Measurements from ENCODE around the gene ZNF232. TPM values are rescaled to one million over a fixed set of nuclear protein-coding genes. Genes with fewer than 3 reads are reported as not detected.

The ZNF232 gene
- total RNA-seq, 1 experiment from 2014 or later, result 10.3 TPM

DNA sequence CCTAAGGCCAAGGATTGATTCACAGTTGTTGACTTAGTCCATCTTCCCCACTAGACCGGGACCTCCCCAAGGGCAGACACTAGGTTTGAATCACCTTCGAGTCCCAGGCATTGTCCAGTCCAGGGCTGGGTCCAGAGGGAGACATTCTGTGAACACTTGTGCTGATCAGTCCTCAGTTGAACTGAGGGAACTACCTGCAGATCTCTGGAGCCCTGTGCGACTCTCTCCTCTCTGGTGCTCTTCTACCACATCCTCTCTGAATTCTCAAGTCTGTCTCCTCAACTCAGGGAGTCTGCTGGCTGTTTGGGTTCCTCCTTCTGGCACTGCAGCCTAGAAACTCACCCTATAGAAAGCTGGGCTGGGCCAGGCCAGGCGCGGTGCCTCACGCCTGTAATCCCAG is 10.8 kb downstream of the ZNF232 start:
- DNase-seq, result no peak
- BruUV-seq (replicated peaks), result no TSS peak
- CTCF ChIA-PET, result no interaction called here

DNA sequence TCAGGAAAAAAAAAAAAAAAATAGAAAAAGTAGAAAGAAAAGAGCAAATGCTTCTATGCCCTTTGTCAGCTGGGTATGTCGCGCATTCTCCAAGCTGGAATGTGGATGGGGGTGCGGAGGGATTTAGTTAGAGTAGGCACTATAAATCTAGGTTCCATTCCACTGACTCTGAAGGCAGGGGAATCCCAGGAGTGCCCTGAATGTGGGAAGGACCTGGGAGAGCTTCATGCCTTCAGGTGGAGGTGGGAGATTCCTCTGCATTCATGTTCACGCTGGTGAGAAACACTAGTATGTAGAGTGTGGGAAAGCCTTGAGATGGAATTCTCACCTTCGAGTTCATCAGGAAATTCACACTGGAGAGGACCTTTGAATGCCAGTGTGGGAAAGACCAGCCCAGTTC is 12.4 kb downstream of the ZNF232 start:
- H3F3A ChIP-seq (ENCODE audit: insufficient read depth, low read depth), result 0 out of 2 replicates have a peak, but pooled peaks cover 4% of the 10 kb centered on the region
- no peaks in the 10 kb centered on the region for H3K79me2 ChIP-seq (ENCODE audit: low read depth)
- no peaks in the 10 kb centered on the region for H4K20me1 ChIP-seq (ENCODE audit: insufficient read depth)
- H3K4me2 ChIP-seq, result no peak overlapping the region
- H3K9me3 ChIP-seq (ENCODE audit: insufficient read depth, low read depth), result peaks cover 55% of the 10 kb centered on the region
- H3K4me3 ChIP-seq, result no peak overlapping the region
- CTCF ChIA-PET, result no interaction called here
- no peak for DNase-seq
- peaks cover 12% of the 10 kb centered on the region; the same call in 1 of the 2 replicates for H3K27me3 ChIP-seq (ENCODE audit: insufficient read depth, low read depth)
- no TSS peak for BruUV-seq (replicated peaks)
- H3K4me1 ChIP-seq (replicated peaks; ENCODE audit: insufficient read depth), result no peaks in the 10 kb centered on the region
- POLR2A ChIA-PET (ENCODE audit: unreplicated experiment), result no interaction called here
- H2AFZ ChIP-seq, result no peak overlapping the region
- intact Hi-C loops (cut with micrococcal nuclease; ENCODE audit: unreplicated experiment), result no loop called here
- H3K36me3 ChIP-seq (ENCODE audit: low read depth), result no peaks in the 10 kb centered on the region
- no peak overlapping the region for H3K27ac ChIP-seq
- no peak for TF ChIP-seq EZH2 (IDR thresholded peaks at IDR 0.05; ENCODE audit: low read depth)
- TF ChIP-seq, protein P1, sequence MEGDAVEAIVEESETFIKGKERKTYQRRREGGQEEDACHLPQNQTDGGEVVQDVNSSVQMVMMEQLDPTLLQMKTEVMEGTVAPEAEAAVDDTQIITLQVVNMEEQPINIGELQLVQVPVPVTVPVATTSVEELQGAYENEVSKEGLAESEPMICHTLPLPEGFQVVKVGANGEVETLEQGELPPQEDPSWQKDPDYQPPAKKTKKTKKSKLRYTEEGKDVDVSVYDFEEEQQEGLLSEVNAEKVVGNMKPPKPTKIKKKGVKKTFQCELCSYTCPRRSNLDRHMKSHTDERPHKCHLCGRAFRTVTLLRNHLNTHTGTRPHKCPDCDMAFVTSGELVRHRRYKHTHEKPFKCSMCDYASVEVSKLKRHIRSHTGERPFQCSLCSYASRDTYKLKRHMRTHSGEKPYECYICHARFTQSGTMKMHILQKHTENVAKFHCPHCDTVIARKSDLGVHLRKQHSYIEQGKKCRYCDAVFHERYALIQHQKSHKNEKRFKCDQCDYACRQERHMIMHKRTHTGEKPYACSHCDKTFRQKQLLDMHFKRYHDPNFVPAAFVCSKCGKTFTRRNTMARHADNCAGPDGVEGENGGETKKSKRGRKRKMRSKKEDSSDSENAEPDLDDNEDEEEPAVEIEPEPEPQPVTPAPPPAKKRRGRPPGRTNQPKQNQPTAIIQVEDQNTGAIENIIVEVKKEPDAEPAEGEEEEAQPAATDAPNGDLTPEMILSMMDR (conservative IDR thresholded peaks at IDR 0.05), result no peak
- no peaks in the 10 kb centered on the region for H3K9me2 ChIP-seq (ENCODE audit: insufficient read depth)

More for the DNA sequence above, 10.8 kb downstream of the ZNF232 start:
- Histone ChIP-seq H3K36me3 (ENCODE audit: low read depth) (peaks cover 6% of the 10 kb centered on the region), H4K20me1 (ENCODE audit: insufficient read depth) (no peaks in the 10 kb centered on the region), H3K27me3 (ENCODE audit: insufficient read depth, low read depth) (peaks cover 12% of the 10 kb centered on the region; the same call in 1 of the 2 replicates), H3K9me3 (ENCODE audit: insufficient read depth, low read depth) (peaks cover 56% of the 10 kb centered on the region), H3K79me2 (ENCODE audit: low read depth) (no peaks in the 10 kb centered on the region), H3K9me2 (ENCODE audit: insufficient read depth) (no peaks in the 10 kb centered on the region), H3K4me1 (replicated peaks; ENCODE audit: insufficient read depth) (no peaks in the 10 kb centered on the region), H3K4me3 (no peak overlapping the region), H2AFZ (no peak overlapping the region), H3K27ac (no peak overlapping the region), H3F3A (ENCODE audit: insufficient read depth, low read depth) (0 out of 2 replicates have a peak, but pooled peaks cover 4% of the 10 kb centered on the region), H3K4me2 (no peak overlapping the region)
- POLR2A ChIA-PET (ENCODE audit: unreplicated experiment), result no interaction called here
- TF ChIP-seq, protein P1 (conservative IDR thresholded peaks at IDR 0.05), result no peak
- no peak for TF ChIP-seq EZH2 (IDR thresholded peaks at IDR 0.05; ENCODE audit: low read depth)
- intact Hi-C loops (cut with micrococcal nuclease; ENCODE audit: unreplicated experiment), result no loop called here

DNA sequence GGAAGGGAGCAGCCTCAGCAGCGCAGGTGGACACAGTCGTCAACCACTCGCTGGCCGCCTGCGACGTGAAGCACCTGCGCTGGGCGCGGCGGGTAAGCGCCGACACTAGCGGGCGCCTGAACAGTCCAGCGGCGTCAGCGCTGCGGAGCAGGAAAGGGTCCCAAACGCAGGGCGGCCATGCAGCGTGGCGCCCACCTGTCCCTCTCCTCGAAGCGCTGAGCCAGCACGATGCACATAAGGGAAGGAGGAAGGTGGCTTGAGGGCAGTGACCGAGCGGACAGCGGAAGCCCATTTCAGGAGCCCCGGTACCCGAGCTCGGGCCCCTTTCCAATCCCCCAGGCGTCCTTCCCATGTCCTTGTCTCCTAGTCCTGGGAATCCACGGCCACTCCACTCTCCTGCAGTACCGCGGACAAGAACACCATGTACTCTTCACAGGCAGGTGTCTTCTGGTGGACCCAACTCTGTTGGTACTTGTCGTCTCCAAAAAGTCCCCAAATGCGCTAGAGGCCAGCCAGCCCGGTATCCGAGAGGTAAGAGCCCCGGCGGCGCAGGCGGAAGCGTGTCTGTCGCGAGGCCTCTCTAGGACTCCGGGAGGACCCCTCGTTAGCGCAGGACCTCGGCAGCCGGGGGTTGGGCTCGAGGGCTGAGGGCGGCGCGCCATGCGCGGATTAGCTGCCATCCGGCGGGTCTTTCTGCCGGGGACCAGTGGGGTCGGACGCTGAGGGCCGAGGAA is 14.4 kb downstream of the ZNF232 start:
- H3K4me2 ChIP-seq, result no peak overlapping the region
- ChIA-PET CTCF (interaction anchor here (0.6 kb wide), 1 partner anchor 432 kb away, joined by 3 read pairs; no protein-coding TSS in a partner anchor), POLR2A (ENCODE audit: unreplicated experiment) (no interaction called here)
- TF ChIP-seq, protein P1 (conservative IDR thresholded peaks at IDR 0.05), result no peak
- no peak for TF ChIP-seq EZH2 (IDR thresholded peaks at IDR 0.05; ENCODE audit: low read depth)
- no peak for DNase-seq
- H3K4me1 ChIP-seq (replicated peaks; ENCODE audit: insufficient read depth), result no peaks in the 10 kb centered on the region
- peaks cover 55% of the 10 kb centered on the region for H3K9me3 ChIP-seq (ENCODE audit: insufficient read depth, low read depth)
- H3K36me3 ChIP-seq (ENCODE audit: low read depth), result no peaks in the 10 kb centered on the region
- no peaks in the 10 kb centered on the region for H4K20me1 ChIP-seq (ENCODE audit: insufficient read depth)
- no TSS peak for BruUV-seq (replicated peaks)
- H2AFZ ChIP-seq, result no peak overlapping the region
- intact Hi-C loops (cut with micrococcal nuclease; ENCODE audit: unreplicated experiment), result no loop called here
- no peaks in the 10 kb centered on the region for H3K79me2 ChIP-seq (ENCODE audit: low read depth)
- H3K4me3 ChIP-seq, result no peak overlapping the region
- H3F3A ChIP-seq (ENCODE audit: insufficient read depth, low read depth), result no peaks in the 10 kb centered on the region
- H3K9me2 ChIP-seq (ENCODE audit: insufficient read depth), result no peaks in the 10 kb centered on the region
- H3K27me3 ChIP-seq (ENCODE audit: insufficient read depth, low read depth), result peaks cover 12% of the 10 kb centered on the region; the same call in 1 of the 2 replicates
- no peak overlapping the region for H3K27ac ChIP-seq

Data from PC-9 (cell line).